Neural crest cell (in vitro differentiated cells): ENCODE data around the gene HOXA3. TPM values are rescaled to one million over a fixed set of nuclear protein-coding genes. Genes with fewer than 3 reads are reported as not detected.
A peak's percentile ranks its signal among the peaks of the same experiment; 100 is the strongest.

Experiments used
- DNase-seq: peaks from one replicate; pipeline ENCODE4 v3.0.0; 2021; ENCODE audit warnings: low read depth, mixed read lengths, low spot score
- H3K27ac Mint-ChIP-seq: one replicate; pipeline ENCODE4 v1.8.0; 2021; ENCODE audit warnings: mild to moderate bottlenecking, mixed read lengths; ENCODE audit not compliant: unreplicated experiment
- H3K27me3 Mint-ChIP-seq: 2 replicates; pipeline ENCODE4 v1.8.0; 2021; ENCODE audit warnings: low read depth, mild to moderate bottlenecking, mixed read lengths
- H3K36me3 Mint-ChIP-seq: 2 replicates; pipeline ENCODE4 v1.8.0; 2021; ENCODE audit warnings: low read depth, mild to moderate bottlenecking, mixed read lengths
- H3K4me1 Mint-ChIP-seq: 2 replicates; pipeline ENCODE4 v1.8.0; 2021; ENCODE audit warnings: mixed read lengths
- H3K4me3 Mint-ChIP-seq: one replicate; pipeline ENCODE4 v1.8.0; 2021; ENCODE audit warnings: mild to moderate bottlenecking, mixed read lengths
- H3K9me3 Mint-ChIP-seq: 2 replicates; pipeline ENCODE4 v1.8.0; 2021; ENCODE audit warnings: mixed read lengths
- total RNA-seq: library from RNA; stranded (reverse); gene quantifications from 2 replicates; pipeline ENCODE4 v1.2.1, GENCODE V29; 2021
- TF ChIP-seq, protein P1 (sequence below): fragments of 200-600 bp; sonication (generic); conservative IDR thresholded peaks from 2 replicates; pipeline ENCODE4 v1.5.0; 2021; ENCODE audit warnings: antibody characterized with exemption, mild to moderate bottlenecking

Gene HOXA3
- total RNA-seq, 1 donor from 2014 or later = 10.6 TPM

DNA sequence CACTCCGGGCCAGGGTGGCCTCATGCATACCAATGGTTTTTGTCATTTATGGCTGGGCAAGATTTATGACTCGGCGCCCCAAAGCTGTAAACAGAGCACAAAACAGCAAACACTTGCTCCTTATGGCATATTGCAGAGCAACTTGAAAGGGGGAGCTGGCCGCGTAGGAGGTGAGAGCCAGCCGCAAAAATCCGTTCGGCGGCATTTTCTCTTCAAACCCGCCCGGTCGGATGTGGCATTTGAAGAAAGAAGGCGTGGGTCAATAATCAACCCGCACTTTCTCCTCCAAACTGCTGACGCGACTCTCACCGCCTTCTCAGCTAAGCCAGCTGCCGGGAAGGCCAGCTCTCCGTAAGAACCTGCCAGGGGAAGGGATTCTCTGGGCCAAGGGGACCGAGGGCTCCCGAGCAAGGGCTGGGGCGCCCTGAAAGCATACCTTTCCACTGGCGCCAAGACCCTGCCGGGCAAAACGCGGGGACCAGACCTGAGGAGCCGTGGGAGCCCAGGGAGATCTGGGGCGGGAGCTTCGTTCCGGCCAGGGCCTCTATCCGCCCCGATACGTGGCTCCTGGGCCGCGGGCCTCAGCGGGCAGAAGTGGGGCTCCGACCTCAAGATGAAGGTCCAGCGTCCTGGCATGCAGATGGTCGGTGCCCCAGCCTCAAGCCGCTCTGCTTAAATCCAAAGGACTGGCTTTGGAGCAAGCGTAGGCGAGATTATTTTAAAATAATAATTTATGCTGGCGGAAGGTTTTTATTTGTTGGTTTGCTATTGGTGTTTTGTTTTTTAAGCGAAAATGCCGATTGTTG, 37.0 kb downstream of the HOXA3 start:
- H3K4me1 Mint-ChIP-seq = peaks cover 27% of the 10 kb centered on the region
- no peak overlapping the region for H3K27ac Mint-ChIP-seq
- H3K9me3 Mint-ChIP-seq = no peaks in the 10 kb centered on the region
- peaks cover 3% of the 10 kb centered on the region for H3K36me3 Mint-ChIP-seq
- TF ChIP-seq, protein P1, sequence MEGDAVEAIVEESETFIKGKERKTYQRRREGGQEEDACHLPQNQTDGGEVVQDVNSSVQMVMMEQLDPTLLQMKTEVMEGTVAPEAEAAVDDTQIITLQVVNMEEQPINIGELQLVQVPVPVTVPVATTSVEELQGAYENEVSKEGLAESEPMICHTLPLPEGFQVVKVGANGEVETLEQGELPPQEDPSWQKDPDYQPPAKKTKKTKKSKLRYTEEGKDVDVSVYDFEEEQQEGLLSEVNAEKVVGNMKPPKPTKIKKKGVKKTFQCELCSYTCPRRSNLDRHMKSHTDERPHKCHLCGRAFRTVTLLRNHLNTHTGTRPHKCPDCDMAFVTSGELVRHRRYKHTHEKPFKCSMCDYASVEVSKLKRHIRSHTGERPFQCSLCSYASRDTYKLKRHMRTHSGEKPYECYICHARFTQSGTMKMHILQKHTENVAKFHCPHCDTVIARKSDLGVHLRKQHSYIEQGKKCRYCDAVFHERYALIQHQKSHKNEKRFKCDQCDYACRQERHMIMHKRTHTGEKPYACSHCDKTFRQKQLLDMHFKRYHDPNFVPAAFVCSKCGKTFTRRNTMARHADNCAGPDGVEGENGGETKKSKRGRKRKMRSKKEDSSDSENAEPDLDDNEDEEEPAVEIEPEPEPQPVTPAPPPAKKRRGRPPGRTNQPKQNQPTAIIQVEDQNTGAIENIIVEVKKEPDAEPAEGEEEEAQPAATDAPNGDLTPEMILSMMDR = no peak
- no peak for DNase-seq
- H3K27me3 Mint-ChIP-seq = peaks cover 96% of the 10 kb centered on the region
- H3K4me3 Mint-ChIP-seq = peak overlapping the region; percentile 87

DNA sequence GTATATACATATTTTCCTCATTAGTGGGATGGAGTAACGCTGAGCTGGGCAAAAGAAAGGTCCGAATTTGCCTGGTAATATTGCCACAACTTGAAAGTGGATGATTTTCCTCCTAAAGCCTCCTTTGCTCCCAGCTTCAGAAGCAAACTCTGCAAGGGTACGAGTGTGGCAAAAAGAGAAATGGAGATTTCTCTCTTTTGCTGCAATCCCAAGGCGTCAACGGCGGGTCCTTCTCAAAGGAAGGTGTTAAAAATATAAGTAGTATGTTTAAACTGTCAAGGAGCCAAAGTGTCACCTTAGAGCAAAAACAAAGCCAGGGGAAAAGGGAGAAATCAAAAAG, 37.5 kb downstream of the HOXA3 start:
- H3K4me1 Mint-ChIP-seq = peaks cover 30% of the 10 kb centered on the region
- H3K36me3 Mint-ChIP-seq = peaks cover 4% of the 10 kb centered on the region
- no peak overlapping the region for H3K27ac Mint-ChIP-seq
- no peak for DNase-seq
- TF ChIP-seq, protein P1 = no peak
- peak overlapping the region; percentile 87 for H3K4me3 Mint-ChIP-seq
- no peaks in the 10 kb centered on the region for H3K9me3 Mint-ChIP-seq
- H3K27me3 Mint-ChIP-seq = peaks cover 96% of the 10 kb centered on the region

DNA sequence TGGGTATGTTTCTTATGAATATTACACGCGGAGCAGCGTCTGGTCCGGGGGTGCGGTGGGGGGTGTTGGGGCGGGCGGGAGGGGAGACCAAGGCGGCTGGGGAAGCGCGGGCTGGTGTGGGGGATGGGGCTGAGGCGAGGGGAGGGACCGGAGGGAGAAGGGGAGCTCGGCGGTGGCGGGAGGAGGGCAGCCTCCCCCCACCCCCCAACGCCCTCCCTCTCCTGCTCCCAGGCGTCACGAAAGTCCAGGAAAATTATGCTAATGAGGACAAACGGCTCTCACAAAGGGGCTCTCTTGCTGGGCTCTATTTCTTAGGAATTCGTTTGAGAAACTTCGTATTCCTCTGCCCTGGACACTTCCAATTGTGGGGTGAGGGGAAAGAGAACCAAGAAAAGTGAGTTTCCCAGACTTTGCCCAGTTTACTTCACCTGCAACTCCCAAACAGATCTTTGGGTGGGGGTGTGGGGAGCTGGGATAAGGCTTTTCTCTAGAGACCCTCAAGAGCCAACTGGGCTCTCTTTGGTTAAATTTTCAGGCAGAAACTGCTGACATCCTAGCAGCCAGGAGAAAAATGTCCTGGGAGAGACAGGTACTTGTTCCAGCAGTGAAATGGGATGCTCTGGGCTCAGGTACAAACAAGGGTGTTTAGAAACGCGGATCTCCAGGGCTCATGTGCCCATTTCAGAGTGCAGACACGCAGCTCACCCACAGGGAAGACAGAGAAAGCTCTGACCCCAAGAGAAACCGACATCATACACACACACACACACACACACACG, 38.2 kb downstream of the HOXA3 start:
- H3K9me3 Mint-ChIP-seq = no peaks in the 10 kb centered on the region
- no peak for DNase-seq
- H3K4me3 Mint-ChIP-seq = peak overlapping the region; percentile 83
- H3K36me3 Mint-ChIP-seq = peaks cover 9% of the 10 kb centered on the region
- TF ChIP-seq, protein P1 = no peak
- H3K27me3 Mint-ChIP-seq = peaks cover 96% of the 10 kb centered on the region
- H3K4me1 Mint-ChIP-seq = peaks cover 36% of the 10 kb centered on the region
- peak overlapping the region; percentile 20 for H3K27ac Mint-ChIP-seq

DNA sequence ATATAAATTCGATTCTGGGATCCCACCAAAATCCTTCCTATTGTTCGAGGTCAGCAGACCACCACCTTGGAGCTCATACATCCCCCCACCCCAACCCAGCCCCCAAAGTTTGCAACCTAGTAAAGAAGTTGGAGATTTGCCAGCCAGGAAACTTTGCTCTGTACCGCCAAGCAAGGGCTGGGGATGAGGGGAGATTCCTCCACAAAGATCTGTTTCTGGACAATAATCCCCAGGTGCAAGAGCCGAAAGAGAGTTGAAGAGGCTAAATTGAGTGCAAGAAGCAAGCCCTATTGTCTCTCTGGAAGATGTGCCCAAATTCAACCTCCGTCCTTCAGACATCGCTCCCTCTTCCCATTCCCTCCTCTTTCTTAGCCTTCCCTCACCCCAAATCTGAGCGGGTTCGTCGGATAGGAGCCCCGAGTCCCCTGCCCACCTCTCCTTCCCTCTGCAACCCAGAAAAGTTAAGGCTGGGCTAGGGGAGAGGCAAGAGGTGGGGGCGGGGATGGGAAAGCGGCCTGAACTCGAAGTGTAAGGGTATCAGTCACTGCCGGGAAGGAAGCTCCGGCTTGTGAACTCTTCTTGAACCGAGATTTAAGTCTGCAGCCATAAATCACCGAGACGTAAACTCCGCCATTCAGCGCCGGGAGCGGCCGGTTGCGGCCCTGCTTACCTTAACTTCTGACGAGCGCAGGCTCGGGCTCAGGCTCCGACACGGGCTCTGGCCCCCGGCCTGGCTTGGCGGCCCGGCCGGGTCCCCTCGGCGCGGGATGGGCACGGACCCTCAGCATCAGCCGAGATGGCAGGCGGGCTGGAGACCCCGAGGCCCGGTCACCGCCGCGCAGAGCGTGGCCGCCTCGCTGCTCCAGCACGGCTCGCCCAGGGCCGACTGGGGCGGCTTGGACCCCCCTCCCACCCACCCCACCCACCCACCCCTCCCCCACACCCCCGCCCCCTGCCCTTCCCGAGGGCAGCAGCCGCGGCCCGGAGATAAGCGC, 39.1 kb downstream of the HOXA3 start:
- TF ChIP-seq, protein P1 = no peak
- Mint-ChIP-seq H3K9me3 (no peaks in the 10 kb centered on the region), H3K4me1 (peaks cover 44% of the 10 kb centered on the region), H3K36me3 (peaks cover 9% of the 10 kb centered on the region), H3K27ac (no peak overlapping the region), H3K4me3 (peak overlapping the region; percentile 89), H3K27me3 (peaks cover 96% of the 10 kb centered on the region)
- DNase-seq = no peak

DNA sequence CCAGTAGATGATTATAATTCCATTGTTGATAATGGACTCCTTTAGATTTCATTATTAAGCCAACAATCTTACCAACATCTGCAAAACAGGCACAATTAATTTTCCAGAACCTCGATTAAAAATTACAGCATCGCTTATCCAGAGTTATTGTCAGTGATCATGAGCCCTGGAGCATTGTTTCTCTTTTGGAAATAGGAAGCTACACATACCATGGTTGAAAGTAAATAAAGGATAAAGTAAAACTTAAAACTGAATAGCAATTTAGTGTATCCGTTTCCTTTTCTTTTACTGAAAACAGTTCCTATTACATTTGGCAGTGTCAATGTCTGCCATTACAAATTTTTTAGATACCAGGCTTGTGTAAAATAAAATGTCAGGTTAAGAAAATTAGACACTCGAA, 40.0 kb downstream of the HOXA3 start:
- peaks cover 49% of the 10 kb centered on the region for H3K4me1 Mint-ChIP-seq
- peaks cover 9% of the 10 kb centered on the region for H3K36me3 Mint-ChIP-seq
- H3K9me3 Mint-ChIP-seq = no peaks in the 10 kb centered on the region
- no peak for DNase-seq
- H3K4me3 Mint-ChIP-seq = peak overlapping the region; percentile 86
- peaks cover 96% of the 10 kb centered on the region for H3K27me3 Mint-ChIP-seq
- TF ChIP-seq, protein P1 = no peak
- H3K27ac Mint-ChIP-seq = no peak overlapping the region
